Epidermal melanocyte (primary cell): Measurements from ENCODE around the gene ZBTB44.
"Not testable (repeated sequence)": the region's sequence is repeated elsewhere in the genome, so short reads cannot be mapped to it uniquely, and the experiment has no call there.

Experiments
- DNase-seq: peaks from one replicate; pipeline ENCODE4 v3.0.0; 2011; ENCODE audit warnings: low spot score; ENCODE audit not compliant: insufficient read length

Gene ZBTB44

DNA sequence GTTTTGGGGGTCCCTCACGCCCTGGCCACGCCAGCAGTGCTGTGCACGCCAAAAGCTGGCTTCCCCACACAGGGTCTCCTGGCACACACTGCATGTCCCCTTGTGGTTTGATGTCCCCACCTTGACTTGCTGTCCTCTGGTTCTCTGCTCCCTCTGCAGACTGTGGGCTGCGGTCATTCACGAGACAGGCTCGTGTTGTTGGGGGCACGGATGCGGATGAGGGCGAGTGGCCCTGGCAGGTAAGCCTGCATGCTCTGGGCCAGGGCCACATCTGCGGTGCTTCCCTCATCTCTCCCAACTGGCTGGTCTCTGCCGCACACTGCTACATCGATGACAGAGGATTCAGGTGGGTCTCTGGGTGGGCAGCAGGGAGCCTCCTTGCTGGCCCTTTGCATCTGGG, 114.9 kb downstream of the ZBTB44 start:
- no peak for DNase-seq

DNA sequence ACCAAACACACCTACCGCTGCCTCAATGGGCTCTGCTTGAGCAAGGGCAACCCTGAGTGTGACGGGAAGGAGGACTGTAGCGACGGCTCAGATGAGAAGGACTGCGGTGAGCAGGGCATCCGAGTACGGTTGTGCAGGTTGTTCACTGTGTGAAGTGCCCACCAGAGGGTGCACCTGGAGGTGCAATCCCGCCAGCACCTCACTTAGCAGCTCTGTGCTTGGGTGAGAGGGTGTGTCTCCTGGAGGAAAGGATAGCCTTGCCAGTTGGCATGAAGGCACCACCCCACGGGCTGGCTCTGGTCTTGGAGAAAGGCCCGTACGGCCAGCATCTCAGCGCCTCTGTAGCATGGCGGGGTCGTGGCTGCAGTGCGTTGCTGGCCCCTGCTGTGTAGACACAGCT, 115.8 kb downstream of the ZBTB44 start:
- DNase-seq = no peak

DNA sequence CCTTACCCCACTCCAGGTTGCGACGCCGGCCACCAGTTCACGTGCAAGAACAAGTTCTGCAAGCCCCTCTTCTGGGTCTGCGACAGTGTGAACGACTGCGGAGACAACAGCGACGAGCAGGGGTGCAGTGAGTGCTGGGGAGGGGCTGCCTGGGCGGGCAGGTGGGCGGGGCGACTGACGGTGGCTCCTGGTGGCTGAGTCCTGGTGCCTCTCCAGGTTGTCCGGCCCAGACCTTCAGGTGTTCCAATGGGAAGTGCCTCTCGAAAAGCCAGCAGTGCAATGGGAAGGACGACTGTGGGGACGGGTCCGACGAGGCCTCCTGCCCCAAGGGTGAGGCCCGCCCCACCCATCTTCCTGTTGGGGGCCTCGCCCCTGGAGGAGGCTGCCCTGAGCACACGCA, 116.4 kb downstream of the ZBTB44 start:
- no peak for DNase-seq

DNA sequence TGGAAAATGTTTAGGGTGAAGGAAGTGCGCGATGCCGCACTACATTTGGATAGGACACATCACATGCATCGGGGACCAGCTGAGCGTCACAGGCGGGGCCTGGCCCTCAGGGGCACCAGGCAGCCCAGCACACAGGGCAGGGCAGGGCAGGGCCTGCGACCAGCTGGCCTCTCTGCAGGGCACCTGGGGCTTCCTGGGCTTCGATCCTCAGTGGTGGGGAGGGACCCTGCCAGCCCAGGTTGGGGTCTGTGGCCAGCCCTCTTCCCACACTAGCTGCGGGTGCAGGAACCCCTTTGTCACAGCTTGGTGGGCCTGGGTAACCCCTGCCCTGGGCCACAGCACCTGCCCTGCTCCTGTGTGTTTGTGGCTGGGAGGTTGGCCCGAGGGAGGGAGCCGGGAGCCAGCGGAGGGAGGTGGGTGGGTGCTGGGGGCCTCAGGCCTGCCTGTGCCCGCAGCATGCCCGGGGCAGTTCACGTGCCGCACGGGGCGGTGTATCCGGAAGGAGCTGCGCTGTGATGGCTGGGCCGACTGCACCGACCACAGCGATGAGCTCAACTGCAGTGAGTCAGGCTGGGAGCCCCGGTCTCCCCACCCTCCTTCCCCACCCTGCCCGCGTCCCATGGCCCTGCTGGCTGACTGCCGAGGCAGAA, 117.2 kb downstream of the ZBTB44 start:
- no peak for DNase-seq

DNA sequence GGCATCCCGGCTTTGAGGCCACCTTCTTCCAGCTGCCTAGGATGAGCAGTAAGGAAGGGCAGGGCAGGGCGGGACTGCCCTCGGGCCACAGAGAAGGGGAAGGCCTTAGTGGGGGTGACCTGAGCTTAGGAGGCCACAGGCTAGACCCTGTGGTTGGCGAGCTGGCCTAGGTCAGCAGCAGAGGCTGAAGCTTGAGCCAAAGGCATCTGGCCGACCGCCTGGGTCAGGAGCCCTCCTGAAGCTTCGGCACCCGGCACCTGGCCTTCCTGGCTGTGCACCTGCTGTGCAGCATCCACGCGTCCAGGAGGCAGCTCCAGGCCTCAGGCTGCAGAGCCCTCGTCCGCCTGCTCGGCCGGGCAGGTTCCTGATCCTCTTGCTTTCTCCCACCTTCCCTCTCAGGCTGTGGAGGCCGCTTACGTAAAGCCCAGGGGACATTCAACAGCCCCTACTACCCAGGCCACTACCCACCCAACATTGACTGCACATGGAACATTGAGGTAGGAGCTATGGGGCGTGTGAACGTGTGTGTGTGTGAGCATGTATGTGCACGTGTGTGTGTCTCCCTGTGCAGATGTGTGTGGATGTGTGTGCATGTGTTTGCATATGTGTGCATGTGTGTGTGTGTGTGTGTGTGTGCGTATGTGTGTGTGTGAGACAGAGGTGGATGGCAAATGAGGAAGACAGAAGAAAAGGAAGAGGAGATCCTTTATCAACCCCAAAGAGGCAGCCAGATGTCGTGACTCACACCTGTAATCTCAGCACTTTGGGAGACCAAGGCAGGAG, 120.3 kb downstream of the ZBTB44 start:
- DNase-seq = no peak

DNA sequence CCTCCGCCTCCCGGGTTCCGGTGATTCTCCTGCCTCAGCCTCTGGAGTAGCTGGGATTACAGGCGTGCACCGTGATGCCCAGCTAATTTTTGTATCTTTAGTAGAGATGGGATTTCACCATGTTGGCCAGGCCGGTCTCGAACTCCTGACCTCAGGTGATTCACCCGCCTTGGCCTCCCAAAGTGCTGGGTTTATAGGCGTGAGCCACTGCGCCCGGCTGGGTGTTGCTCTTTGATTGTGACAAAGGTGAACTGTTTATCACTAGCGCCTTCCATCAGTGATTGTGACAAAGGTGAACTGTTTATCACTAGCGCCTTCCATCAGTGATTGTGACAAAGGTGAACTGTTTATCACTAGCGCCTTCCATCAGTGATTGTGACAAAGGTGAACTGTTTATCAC, 121.2 kb downstream of the ZBTB44 start:
- not testable (repeated sequence) for DNase-seq

DNA sequence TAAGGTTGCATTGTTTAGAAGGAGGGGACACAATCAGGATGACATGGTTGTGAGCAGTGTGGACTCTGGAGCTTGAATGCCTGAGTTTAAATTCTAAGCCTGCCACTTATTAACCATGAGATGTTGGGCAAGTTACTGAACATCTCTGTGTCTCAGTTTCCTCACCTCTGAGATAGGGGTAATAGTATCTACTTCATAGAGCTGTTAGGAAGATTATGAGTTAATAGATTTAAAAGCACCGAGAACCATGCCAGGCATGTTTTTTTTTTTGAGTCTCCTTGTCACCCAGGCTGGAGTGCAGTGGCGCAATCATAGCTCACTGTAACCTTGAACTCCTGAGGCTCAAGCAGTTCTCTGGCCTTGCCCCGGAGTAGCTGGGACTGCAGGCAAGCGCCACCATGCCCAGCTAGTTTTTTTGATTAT, 121.9 kb downstream of the ZBTB44 start:
- no peak for DNase-seq

DNA sequence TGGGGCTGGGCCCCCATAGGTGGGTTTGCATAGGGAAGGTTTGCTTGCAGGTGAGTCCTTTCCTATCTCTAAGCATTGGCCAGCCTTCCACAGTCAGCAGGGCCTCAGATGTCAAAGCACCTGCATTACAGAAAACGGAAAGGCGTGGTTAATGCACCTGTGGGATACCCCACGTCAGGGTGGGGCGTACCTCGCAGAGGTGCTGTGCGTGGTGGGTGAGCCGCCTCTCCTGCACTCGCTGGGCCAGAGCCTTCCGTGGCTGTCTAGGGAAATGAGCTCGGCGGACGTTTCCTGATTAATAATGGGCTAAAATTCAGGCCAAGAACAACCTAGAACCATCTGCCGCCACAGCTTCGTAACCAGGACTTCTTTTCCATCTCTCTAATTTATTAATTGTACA, 122.8 kb downstream of the ZBTB44 start:
- DNase-seq = no peak

DNA sequence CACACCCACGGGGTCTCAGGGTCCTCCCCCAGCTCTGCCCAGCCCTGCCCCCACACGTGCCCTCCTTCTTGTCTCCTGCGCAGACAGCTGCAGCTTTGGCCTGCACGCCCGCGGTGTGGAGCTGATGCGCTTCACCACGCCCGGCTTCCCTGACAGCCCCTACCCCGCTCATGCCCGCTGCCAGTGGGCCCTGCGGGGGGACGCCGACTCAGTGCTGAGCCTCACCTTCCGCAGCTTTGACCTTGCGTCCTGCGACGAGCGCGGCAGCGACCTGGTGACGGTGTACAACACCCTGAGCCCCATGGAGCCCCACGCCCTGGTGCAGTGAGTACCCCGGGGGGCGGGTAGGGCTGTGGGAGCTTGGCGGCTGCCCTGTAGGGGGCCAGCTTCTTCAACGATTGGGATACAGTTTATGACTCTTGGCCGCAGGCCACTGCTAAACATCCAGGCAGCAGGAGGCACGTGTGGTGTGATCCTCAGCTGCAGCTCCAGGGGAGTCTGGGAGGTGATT, 124.3 kb downstream of the ZBTB44 start:
- no peak for DNase-seq

DNA sequence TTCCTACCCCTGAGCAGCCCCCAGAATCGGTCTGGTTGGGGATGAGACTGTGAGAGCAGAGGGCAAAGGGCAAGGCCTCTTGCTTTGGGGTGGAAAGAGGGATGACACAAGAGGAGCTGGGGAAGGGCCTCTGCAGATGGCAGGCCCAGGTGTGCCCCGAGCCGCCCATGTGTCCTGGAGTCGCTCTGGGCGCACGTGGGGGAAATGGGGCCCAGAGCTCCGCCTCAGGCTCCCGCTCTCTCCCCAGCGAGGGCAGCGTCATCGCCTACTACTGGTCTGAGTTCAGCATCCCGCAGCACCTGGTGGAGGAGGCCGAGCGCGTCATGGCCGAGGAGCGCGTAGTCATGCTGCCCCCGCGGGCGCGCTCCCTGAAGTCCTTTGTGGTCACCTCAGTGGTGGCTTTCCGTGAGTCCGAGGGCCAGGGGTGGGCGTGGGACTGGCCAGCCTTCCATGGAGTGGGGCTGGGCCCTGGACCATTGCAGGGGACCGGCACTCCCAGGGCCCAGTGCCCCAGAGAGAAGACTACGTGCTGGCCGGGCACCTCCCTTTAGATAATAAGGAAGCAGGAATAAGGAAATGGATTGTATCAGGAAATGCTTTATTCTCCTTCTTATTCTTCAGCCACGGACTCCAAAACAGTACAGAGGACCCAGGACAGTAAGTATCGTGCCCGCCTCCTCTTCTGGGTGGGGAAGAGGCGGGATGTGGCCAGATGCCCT, 125.1 kb downstream of the ZBTB44 start:
- DNase-seq = no peak

DNA sequence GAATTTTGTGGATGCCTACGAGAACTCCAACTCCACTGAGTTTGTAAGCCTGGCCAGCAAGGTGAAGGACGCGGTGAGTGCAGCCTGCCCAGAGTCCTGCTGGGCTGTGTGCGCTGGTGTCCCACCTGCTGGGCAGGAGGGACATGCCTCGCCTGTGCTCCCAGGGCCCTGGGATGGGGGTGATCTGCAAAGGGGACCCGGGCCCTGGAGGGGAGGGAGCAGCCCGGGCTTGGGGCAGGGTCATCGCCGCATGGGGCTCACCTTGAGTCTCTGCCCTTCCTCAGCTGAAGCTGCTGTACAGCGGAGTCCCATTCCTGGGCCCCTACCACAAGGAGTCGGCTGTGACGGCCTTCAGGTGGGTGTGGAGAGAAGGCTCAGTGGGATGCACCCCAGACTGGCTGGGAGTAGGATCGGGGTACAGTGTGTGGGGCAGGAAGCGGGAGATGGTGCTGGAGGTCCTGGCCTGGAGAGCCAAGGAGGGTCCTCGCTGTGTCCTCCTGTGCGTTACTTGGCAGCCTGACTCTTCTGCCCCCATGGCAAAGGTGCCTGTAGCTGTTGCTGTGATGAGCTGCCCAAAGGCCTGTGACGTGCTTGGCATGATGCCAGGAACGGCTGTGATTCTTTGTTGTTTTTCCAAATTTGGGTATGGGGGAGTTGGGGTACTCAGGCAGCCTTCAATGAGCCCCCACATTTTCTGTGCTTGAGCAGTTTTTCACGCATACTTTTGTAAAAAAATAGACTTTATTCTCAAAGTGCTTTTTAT, 126.0 kb downstream of the ZBTB44 start:
- no peak for DNase-seq

DNA sequence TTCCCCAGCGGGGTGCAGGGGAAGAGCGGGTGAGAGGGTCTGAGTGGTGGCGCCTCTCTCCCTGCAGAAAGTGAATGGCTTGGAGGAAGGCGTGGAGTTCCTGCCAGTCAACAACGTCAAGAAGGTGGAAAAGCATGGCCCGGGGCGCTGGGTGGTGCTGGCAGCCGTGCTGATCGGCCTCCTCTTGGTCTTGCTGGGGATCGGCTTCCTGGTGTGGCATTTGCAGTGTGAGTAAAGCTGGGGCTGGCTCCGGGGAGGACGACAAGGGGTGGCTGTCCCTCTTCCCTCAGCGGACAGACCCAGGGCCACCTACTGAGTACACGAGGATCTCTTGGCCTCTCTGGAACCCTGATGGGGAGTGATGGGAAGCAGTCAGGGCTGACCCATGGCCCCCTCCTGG, 126.7 kb downstream of the ZBTB44 start:
- DNase-seq = no peak

DNA sequence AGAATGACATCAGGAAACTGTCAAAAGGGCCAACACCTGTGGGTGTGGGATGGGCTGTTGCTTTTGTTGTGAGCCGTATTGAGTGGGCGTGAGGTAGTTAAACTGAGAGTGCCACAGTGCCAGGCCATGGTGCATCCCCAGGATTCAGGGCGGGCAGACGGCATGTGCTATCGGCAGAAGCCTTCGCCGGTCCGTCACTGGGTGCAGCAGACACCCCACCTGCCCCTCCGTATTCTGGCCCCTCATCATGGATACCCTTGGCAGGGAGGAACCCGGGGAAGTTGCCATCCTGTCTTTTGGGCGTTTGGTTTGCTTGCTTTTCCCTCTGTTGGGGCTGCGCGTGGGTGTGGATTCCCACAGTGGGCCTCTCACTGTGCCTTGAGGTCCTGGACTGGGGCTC, 127.6 kb downstream of the ZBTB44 start:
- DNase-seq = no peak

DNA sequence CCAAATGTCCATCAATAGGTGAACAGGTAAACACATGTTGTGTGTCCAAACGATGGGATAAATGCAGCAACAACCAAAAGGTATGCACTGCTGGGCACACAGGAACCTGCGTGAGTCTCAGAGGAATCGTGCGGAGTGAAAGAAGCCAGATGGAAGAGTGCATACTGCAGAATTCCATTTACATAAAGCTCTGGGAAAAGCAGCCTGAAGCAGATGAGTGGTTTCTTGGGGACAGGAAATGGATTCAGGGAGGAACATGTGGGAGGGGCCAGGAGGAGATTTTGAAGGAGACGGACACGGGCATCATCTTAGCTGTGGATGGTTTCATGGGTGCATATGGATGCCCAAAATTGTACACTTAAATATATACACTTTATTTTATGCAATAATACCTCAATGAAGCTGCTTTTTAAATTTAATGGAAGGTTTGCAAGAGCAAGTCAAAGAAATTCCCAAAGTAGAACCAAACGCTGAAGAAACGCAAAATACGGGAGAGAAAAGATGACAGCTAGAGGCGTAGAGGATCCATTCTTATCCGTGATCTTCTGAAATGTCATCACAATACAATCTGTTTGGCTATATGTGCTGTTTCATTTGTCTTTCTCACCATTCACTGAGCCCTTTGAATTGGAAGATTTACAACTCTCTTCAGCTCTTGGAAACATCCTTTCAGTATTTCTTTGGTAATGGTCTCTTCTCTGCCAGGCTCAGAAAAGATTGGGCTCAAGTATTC, 130.7 kb downstream of the ZBTB44 start:
- no peak for DNase-seq

DNA sequence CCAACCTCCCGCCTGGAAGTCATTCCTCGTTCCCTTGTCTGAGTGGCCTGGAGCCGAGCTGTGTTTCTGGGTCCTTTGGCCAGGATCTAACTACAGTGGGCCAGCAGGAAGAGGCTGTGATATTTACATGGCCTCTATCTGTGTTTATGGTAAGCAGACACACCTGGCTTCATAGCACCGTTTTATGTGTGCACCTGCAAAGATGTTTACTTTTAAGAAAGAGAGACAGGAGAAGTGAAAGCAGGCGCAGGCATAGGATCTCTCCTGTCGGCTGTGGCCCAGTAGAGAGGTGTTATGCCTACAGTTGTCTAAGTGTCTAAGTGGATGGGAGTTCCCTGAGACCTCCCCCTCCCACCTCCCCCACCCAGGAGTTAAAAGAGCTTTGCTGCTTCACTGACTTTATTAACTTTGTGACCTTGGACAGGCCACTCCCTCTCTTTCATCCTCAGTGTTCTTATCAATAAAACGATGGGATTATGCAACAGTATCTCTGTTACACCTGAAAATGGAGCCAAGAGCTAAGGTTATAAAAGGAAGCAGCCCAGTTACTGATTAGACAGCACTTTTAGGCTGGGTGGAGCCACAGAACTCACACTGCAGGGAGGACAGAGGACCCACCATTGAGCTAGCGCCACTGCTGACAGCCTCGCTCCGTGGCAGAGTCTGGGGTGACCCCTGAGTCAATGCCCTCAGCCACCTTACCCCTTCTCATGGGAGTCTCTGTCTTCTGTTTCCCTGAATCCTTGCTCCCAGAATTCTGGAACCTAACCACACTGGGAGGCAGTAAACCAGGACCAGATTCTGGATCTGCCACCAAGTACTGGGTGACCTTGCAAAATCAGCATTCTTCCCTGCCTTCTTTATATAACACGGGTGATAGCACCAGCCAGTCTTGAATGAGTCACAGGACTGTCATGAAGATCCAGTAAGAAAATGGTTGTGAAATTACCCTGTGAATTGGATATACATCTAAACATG, 133.1 kb downstream of the ZBTB44 start:
- no peak for DNase-seq

DNA sequence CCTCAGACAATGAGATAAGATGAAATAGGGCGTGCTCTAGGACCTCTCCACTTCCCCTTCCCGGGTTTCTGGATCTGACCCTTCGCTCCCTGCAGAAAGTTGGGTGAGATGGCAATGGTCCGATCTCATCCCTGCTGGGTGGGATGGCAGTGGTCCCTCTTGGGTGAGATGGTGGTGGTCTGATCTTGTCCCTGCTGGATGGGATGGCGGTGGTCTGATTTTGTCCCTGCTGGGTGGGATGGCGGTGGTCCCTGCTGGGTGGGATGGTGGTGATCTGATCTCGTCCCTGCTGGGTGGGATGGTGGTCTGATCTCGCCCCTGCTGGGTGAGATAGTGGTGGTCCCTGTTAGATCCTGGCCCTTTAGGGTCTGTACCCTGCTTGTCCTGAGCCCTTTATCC, 133.8 kb downstream of the ZBTB44 start:
- no peak for DNase-seq

DNA sequence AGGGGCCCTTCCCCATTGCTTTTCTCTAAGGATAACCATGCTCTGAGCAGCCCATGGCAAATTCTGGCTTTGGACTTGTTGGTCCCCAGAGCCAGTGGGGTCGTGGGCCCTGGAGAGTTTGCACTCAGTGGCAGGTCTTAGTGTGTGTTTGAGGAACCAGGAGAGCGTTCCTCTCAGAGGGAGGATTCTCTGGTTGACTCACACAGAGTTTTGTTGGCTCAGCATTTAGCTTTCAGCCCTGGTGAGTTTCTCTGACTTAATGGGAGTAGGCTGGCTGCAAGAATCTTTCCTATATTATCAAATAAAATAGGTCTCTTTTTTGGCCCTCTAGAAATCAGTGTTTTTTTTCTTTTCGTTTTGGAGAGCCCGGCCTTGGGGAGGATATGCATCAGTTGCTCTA, 134.2 kb downstream of the ZBTB44 start:
- no peak for DNase-seq

DNA sequence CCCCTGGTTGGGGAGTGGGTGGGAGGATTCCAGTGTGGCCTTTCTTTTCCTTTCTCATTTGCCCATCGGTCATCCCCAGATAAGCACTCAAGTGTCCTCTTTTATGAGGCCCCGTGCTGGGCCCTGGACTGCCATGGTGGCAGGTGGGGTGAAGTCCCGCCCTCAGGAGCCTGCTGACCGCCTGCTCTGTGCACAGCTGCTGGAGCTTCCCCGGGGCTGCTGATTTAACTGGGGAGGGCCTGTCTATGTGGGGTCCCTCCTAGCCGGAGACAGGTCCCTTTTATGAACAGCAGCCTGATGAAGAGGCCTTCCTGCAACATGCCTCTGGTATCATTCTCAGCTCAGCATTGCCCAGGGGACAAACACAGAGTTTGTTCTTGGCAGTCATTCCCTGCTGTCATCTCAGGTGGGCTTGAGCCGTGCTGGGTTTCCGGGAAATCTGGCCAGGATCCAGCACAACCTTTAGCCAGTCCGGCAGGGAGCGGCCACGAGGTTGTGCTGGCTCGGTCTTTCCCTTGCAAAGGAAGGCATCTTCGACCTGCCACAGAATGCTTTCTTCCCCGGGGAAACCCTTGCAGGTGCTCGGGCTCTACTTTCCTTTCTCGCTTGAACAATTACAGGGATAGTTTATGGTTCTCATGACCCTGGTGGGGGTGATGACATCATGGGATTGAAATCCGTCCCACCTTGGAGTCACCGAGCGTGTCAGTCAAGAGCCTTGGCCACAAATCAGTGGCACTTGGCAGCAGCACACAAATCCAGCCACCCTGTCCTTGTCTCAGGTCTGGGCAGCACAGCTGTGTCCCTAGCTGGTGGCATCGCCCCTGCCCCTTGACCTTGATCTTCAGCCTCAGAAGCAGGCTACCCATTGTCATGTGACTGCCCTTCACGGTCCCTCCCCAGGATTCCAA, 135.1 kb downstream of the ZBTB44 start:
- DNase-seq = no peak
